Neural cell (in vitro differentiated cells): ENCODE measurements around the gene MAT2B. TPM values are rescaled to one million over a fixed set of nuclear protein-coding genes. Genes with fewer than 3 reads are reported as not detected.

Source experiments
- H2AFZ ChIP-seq: fragments of 200-600, 300-800 bp; sonication (generic), shearing (Covaris generic); 2 replicates; pipeline ENCODE4 v1.6.0; 2014; ENCODE audit warnings: low read depth, mild to moderate bottlenecking, antibody characterized with exemption, low read length, moderate library complexity
- H3F3A ChIP-seq: fragments of 200-600 bp; shearing (Covaris generic); 2 replicates; pipeline ENCODE4 v1.6.1; 2016; ENCODE audit warnings: mild to moderate bottlenecking, moderate library complexity, mixed read lengths, antibody characterized with exemption, low read length; ENCODE audit not compliant: insufficient read depth, poor library complexity, severe bottlenecking
- H3K27ac ChIP-seq: fragments of 200-600, 300-800 bp; sonication (generic), shearing (Covaris generic); 2 replicates; pipeline ENCODE4 v1.5.1; 2014; ENCODE audit warnings: mild to moderate bottlenecking, low read length, moderate library complexity
- H3K27me3 ChIP-seq: fragments of 300-800, 200-600 bp; sonication (generic), shearing (Covaris generic); 2 replicates; pipeline ENCODE4 v1.6.0; 2014; ENCODE audit warnings: mild to moderate bottlenecking, low read depth, low read length, moderate library complexity; ENCODE audit not compliant: insufficient read depth
- H3K36me3 ChIP-seq: fragments of 300-800, 200-600 bp; sonication (generic), shearing (Covaris generic); 2 replicates; pipeline ENCODE4 v1.5.1; 2014; ENCODE audit warnings: mild to moderate bottlenecking, antibody characterized with exemption, low read length, moderate library complexity; ENCODE audit not compliant: insufficient read depth
- H3K4me2 ChIP-seq: fragments of 300-800, 200-600 bp; sonication (generic), shearing (Covaris generic); 2 replicates; pipeline ENCODE4 v1.6.0; 2014; ENCODE audit warnings: mild to moderate bottlenecking, low read length
- H3K4me3 ChIP-seq: fragments of 300-800, 200-600 bp; sonication (generic), shearing (Covaris generic); 2 replicates; pipeline ENCODE4 v1.5.1; 2014; ENCODE audit warnings: mild to moderate bottlenecking, low read length, moderate library complexity
- H3K79me2 ChIP-seq: fragments of 200-600 bp; shearing (Covaris generic); replicated peaks from 2 replicates; pipeline ENCODE4 v1.6.0; 2014; ENCODE audit warnings: mild to moderate bottlenecking, low read length, moderate library complexity; ENCODE audit not compliant: insufficient read depth
- H3K9ac ChIP-seq: fragments of 300-800, 200-600 bp; sonication (generic), shearing (Covaris generic); 2 replicates; pipeline ENCODE4 v1.6.1; 2016; ENCODE audit warnings: mild to moderate bottlenecking, low read length, mixed read lengths
- H3K9me2 ChIP-seq: fragments of 200-600 bp; shearing (Covaris generic); 2 replicates; pipeline ENCODE4 v1.6.1; 2016; ENCODE audit warnings: mild to moderate bottlenecking, low read length, mixed read lengths; ENCODE audit not compliant: insufficient read depth
- H3K9me3 ChIP-seq: fragments of 200-600, 300-800 bp; sonication (generic), shearing (Covaris generic); 2 replicates; pipeline ENCODE4 v1.6.1; 2016; ENCODE audit warnings: mild to moderate bottlenecking, mixed run types, low read length, moderate library complexity, mixed read lengths
- H4K20me1 ChIP-seq: fragments of 200-600 bp; shearing (Covaris generic); 2 replicates; pipeline ENCODE4 v1.6.1; 2016; ENCODE audit warnings: mild to moderate bottlenecking, mixed run types; ENCODE audit not compliant: insufficient read depth
- EP300 ChIP-seq: fragments of 450-650 bp; conservative IDR thresholded peaks from 2 replicates; pipeline ENCODE4 v1.6.1; 2014; ENCODE audit warnings: antibody characterized with exemption, mild to moderate bottlenecking, moderate library complexity; ENCODE audit not compliant: poor library complexity, severe bottlenecking
- EZH2 ChIP-seq: fragments of 200-600, 300-800 bp; shearing (Covaris generic), sonication (generic); IDR thresholded peaks from 2 replicates; pipeline ENCODE4 v1.6.1; 2014; ENCODE audit warnings: antibody characterized with exemption, low read length, borderline replicate concordance, mild to moderate bottlenecking; ENCODE audit not compliant: insufficient read depth, poor library complexity, severe bottlenecking
- MXI1 ChIP-seq: fragments of 450-650 bp; conservative IDR thresholded peaks from 2 replicates; pipeline ENCODE4 v1.6.1; 2014; ENCODE audit warnings: antibody characterized with exemption, mild to moderate bottlenecking; ENCODE audit not compliant: poor library complexity, severe bottlenecking
- POLR2AphosphoS5 ChIP-seq: IDR thresholded peaks from 2 replicates; pipeline ENCODE4 v1.6.1; 2012
- RAD21 ChIP-seq: fragments of 450-650 bp; conservative IDR thresholded peaks from 2 replicates; pipeline ENCODE4 v1.6.1; 2014; ENCODE audit warnings: antibody characterized with exemption, mild to moderate bottlenecking, moderate library complexity
- SMC3 ChIP-seq: fragments of 450-650 bp; conservative IDR thresholded peaks from 2 replicates; pipeline ENCODE4 v1.6.1; 2014; ENCODE audit warnings: antibody characterized with exemption, mild to moderate bottlenecking, moderate library complexity; ENCODE audit not compliant: poor library complexity
- TAF1 ChIP-seq: IDR thresholded peaks from 2 replicates; pipeline ENCODE4 v1.6.1; 2012; ENCODE audit warnings: low read depth
- polyA minus RNA-seq: library from RNA; depleted of rRNA, polyadenylated mRNA; stranded (reverse); fragments of >200 nt; gene quantifications from 2 replicates; pipeline ENCODE4 v1.2.3, GENCODE V29; 2014
- polyA plus RNA-seq: library from polyadenylated mRNA; depleted of rRNA; stranded (reverse); fragments of >200 nt; gene quantifications from 2 replicates; pipeline ENCODE4 v1.2.3, GENCODE V29; 2014
- TF ChIP-seq, protein P1 (sequence below): IDR thresholded peaks from 2 replicates; pipeline ENCODE4 v1.6.1; 2012; ENCODE audit warnings: borderline replicate concordance
- TF ChIP-seq, protein P2 (sequence below): fragments of 450-650 bp; IDR thresholded peaks from 2 replicates; pipeline ENCODE4 v1.5.1; 2014; ENCODE audit warnings: antibody characterized with exemption, mild to moderate bottlenecking, moderate library complexity; ENCODE audit not compliant: poor library complexity, severe bottlenecking

The MAT2B gene
- polyA plus RNA-seq = 28.5 and 31.8 TPM in 2 replicates
- 30.4 and 40.1 TPM in 2 replicates for polyA minus RNA-seq

DNA sequence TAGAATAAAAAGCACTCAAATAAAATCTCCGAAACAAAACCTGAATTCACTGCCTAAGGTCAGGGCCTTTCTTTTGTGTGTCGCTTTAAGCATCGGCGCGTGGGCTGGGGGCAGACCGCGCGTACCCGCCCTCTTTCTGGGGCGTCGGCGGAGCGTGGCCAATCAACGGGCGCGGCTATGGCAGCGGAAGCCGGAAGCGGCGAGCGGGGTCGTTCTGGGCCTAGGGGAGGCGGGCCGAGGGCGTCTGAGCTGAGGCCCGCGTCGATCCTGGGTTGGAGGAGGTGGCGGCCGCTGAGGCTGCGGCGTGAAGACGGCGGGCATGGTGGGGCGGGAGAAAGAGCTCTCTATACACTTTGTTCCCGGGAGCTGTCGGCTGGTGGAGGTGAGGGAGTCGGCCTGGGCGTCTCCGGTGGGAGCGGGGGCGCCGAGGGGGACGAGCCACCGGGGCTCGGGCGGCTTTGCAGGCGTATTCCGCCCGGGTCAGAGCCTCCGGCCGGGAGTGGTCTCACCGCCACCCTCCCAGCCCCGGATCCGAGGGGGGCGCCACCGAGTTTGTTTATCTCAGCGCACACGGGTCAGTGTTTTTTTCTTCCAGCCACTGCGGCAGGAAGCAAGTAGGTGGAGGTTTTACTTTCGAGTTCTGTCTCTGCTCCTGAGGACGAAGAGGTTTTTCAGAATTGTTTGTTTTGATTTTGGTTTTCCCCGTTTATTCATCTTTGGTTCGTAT, at the start of gene MAT2B:
Gene MAT2B, plus strand, starts transcription at position 252 of the 727 bp plus-strand sequence. Its CDS starts 68 bp downstream, at position 320.
- Histone ChIP-seq H3F3A (no peaks in the 10 kb centered on the region), H4K20me1 (no peaks in the 10 kb centered on the region), H3K9me3 (no peaks in the 10 kb centered on the region), H2AFZ (peak within 1 kb of the TSS; percentile 77), H3K9me2 (no peaks in the 10 kb centered on the region), H3K4me3 (peak within 1 kb of the TSS; percentile 67), H3K79me2 (peaks cover 45% of the 10 kb centered on the region), H3K9ac (peak within 1 kb of the TSS; percentile 76), H3K4me2 (peak within 1 kb of the TSS; percentile 88), H3K36me3 (no peaks in the 10 kb centered on the region), H3K27ac (peak within 1 kb of the TSS; percentile 82), H3K27me3 (no peaks in the 10 kb centered on the region)
- TF ChIP-seq SMC3 = peak; percentile 50
- TF ChIP-seq EP300 = no peak
- TF ChIP-seq TAF1 = peak; percentile 44
- TF ChIP-seq RAD21 = peak; percentile 33
- TF ChIP-seq, protein P1, sequence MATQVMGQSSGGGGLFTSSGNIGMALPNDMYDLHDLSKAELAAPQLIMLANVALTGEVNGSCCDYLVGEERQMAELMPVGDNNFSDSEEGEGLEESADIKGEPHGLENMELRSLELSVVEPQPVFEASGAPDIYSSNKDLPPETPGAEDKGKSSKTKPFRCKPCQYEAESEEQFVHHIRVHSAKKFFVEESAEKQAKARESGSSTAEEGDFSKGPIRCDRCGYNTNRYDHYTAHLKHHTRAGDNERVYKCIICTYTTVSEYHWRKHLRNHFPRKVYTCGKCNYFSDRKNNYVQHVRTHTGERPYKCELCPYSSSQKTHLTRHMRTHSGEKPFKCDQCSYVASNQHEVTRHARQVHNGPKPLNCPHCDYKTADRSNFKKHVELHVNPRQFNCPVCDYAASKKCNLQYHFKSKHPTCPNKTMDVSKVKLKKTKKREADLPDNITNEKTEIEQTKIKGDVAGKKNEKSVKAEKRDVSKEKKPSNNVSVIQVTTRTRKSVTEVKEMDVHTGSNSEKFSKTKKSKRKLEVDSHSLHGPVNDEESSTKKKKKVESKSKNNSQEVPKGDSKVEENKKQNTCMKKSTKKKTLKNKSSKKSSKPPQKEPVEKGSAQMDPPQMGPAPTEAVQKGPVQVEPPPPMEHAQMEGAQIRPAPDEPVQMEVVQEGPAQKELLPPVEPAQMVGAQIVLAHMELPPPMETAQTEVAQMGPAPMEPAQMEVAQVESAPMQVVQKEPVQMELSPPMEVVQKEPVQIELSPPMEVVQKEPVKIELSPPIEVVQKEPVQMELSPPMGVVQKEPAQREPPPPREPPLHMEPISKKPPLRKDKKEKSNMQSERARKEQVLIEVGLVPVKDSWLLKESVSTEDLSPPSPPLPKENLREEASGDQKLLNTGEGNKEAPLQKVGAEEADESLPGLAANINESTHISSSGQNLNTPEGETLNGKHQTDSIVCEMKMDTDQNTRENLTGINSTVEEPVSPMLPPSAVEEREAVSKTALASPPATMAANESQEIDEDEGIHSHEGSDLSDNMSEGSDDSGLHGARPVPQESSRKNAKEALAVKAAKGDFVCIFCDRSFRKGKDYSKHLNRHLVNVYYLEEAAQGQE = peak; percentile 26
- TF ChIP-seq, protein P2, sequence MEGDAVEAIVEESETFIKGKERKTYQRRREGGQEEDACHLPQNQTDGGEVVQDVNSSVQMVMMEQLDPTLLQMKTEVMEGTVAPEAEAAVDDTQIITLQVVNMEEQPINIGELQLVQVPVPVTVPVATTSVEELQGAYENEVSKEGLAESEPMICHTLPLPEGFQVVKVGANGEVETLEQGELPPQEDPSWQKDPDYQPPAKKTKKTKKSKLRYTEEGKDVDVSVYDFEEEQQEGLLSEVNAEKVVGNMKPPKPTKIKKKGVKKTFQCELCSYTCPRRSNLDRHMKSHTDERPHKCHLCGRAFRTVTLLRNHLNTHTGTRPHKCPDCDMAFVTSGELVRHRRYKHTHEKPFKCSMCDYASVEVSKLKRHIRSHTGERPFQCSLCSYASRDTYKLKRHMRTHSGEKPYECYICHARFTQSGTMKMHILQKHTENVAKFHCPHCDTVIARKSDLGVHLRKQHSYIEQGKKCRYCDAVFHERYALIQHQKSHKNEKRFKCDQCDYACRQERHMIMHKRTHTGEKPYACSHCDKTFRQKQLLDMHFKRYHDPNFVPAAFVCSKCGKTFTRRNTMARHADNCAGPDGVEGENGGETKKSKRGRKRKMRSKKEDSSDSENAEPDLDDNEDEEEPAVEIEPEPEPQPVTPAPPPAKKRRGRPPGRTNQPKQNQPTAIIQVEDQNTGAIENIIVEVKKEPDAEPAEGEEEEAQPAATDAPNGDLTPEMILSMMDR = peak; percentile 77
- peak; percentile 87 for TF ChIP-seq MXI1
- peak; percentile 90 for TF ChIP-seq POLR2AphosphoS5
- TF ChIP-seq EZH2 = no peak

DNA sequence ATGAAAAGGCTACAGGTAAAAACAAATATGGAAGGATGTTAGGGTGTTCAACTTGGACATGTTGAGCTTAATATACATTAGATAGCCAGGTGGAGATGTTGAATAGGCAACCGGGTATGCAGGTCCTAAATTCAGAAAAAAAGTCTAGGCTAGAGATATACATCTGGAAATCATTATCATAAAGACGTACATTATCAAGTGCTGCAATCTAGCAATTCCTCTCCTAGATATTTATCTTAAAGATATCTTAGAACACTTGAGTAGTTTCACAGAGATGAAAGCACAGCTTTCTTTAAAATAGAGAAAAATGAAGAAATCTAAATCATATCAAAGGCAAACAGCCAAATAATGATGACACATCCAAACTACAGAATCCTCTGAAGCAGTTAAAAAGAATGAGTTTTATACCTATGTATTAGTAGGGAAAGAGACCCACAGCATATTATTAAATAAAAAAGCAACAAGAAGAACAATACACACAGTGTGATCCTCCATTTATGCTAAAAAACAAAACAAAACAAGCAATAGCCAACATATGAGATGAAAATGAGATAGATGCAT, 49.3 kb upstream of the MAT2B start:
- no peaks in the 10 kb centered on the region for H3K27me3 ChIP-seq
- H3K9me3 ChIP-seq = no peaks in the 10 kb centered on the region
- no peak overlapping the region for H3K4me2 ChIP-seq
- H3K9me2 ChIP-seq = no peaks in the 10 kb centered on the region
- TF ChIP-seq EP300 = no peak
- TF ChIP-seq, protein P1 = no peak
- no peak for TF ChIP-seq SMC3
- TF ChIP-seq MXI1 = no peak
- TF ChIP-seq RAD21 = no peak
- TF ChIP-seq POLR2AphosphoS5 = no peak
- TF ChIP-seq EZH2 = no peak
- TF ChIP-seq, protein P2 = no peak
- no peak for TF ChIP-seq TAF1
- H2AFZ ChIP-seq = no peak overlapping the region
- peaks cover 4% of the 10 kb centered on the region for H3K36me3 ChIP-seq
- H3K79me2 ChIP-seq = peaks cover 20% of the 10 kb centered on the region
- no peak overlapping the region for H3K4me3 ChIP-seq
- no peaks in the 10 kb centered on the region for H4K20me1 ChIP-seq
- no peak overlapping the region for H3K9ac ChIP-seq
- no peak overlapping the region for H3K27ac ChIP-seq
- H3F3A ChIP-seq = peaks cover 3% of the 10 kb centered on the region
